Neural crest cell (in vitro differentiated cells): ENCODE data around the gene SLU7. TPM values are rescaled to one million over a fixed set of nuclear protein-coding genes. Genes with fewer than 3 reads are reported as not detected.

Experiments used
- DNase-seq: peaks from one replicate; pipeline ENCODE4 v3.0.0; 2021; ENCODE audit warnings: low read depth, mixed read lengths, low spot score
- H3K27ac Mint-ChIP-seq: one replicate; pipeline ENCODE4 v1.8.0; 2021; ENCODE audit warnings: mild to moderate bottlenecking, mixed read lengths; ENCODE audit not compliant: unreplicated experiment
- H3K27me3 Mint-ChIP-seq: 2 replicates; pipeline ENCODE4 v1.8.0; 2021; ENCODE audit warnings: low read depth, mild to moderate bottlenecking, mixed read lengths
- H3K36me3 Mint-ChIP-seq: 2 replicates; pipeline ENCODE4 v1.8.0; 2021; ENCODE audit warnings: low read depth, mild to moderate bottlenecking, mixed read lengths
- H3K4me1 Mint-ChIP-seq: 2 replicates; pipeline ENCODE4 v1.8.0; 2021; ENCODE audit warnings: mixed read lengths
- H3K4me3 Mint-ChIP-seq: one replicate; pipeline ENCODE4 v1.8.0; 2021; ENCODE audit warnings: mild to moderate bottlenecking, mixed read lengths
- H3K9me3 Mint-ChIP-seq: 2 replicates; pipeline ENCODE4 v1.8.0; 2021; ENCODE audit warnings: mixed read lengths
- total RNA-seq: library from RNA; stranded (reverse); gene quantifications from 2 replicates; pipeline ENCODE4 v1.2.1, GENCODE V29; 2021
- TF ChIP-seq, protein P1 (sequence below): fragments of 200-600 bp; sonication (generic); conservative IDR thresholded peaks from 2 replicates; pipeline ENCODE4 v1.5.0; 2021; ENCODE audit warnings: antibody characterized with exemption, mild to moderate bottlenecking

The SLU7 gene
- total RNA-seq, 1 donor from 2014 or later: 26.2 TPM

GRCh38 chr5:160377651-160378050 is 41.2 kb downstream of the SLU7 start:
- TF ChIP-seq, protein P1, sequence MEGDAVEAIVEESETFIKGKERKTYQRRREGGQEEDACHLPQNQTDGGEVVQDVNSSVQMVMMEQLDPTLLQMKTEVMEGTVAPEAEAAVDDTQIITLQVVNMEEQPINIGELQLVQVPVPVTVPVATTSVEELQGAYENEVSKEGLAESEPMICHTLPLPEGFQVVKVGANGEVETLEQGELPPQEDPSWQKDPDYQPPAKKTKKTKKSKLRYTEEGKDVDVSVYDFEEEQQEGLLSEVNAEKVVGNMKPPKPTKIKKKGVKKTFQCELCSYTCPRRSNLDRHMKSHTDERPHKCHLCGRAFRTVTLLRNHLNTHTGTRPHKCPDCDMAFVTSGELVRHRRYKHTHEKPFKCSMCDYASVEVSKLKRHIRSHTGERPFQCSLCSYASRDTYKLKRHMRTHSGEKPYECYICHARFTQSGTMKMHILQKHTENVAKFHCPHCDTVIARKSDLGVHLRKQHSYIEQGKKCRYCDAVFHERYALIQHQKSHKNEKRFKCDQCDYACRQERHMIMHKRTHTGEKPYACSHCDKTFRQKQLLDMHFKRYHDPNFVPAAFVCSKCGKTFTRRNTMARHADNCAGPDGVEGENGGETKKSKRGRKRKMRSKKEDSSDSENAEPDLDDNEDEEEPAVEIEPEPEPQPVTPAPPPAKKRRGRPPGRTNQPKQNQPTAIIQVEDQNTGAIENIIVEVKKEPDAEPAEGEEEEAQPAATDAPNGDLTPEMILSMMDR: no peak
- peaks cover 22% of the 10 kb centered on the region for H3K27me3 Mint-ChIP-seq
- DNase-seq: no peak
- no peaks in the 10 kb centered on the region for H3K9me3 Mint-ChIP-seq
- H3K4me1 Mint-ChIP-seq: peaks cover under 1% of the 10 kb centered on the region
- H3K4me3 Mint-ChIP-seq: no peak overlapping the region
- H3K36me3 Mint-ChIP-seq: no peaks in the 10 kb centered on the region
- no peak overlapping the region for H3K27ac Mint-ChIP-seq

- no peak overlapping the region for H3K4me3 Mint-ChIP-seq
- no peak for DNase-seq
- H3K27me3 Mint-ChIP-seq: peaks cover 34% of the 10 kb centered on the region
- no peak overlapping the region for H3K27ac Mint-ChIP-seq
- no peaks in the 10 kb centered on the region for H3K36me3 Mint-ChIP-seq
- TF ChIP-seq, protein P1: no peak
- no peaks in the 10 kb centered on the region for H3K4me1 Mint-ChIP-seq
- H3K9me3 Mint-ChIP-seq: no peaks in the 10 kb centered on the region
These were observed 42.5 kb downstream of the SLU7 start for GRCh38 chr5:160376416-160376815.

DNA sequence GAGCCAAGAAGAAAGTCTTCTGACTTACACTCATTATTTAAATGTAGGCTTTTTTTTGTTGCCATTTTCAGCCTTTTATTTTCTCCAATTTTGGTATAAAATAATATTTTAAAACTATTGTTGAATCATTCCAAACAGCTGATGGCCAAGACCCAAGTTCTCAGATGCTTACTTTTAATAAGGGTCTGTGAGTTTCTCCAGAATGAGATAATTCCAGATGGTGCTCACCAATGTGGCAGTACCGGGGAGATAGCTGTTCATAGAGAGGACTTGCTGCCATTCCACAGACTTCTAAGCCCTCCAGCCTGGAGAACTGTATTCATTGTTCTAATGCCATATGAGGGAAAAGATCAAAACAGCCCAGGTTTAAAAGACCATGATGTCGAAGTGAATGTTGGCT is 43.2 kb downstream of the SLU7 start:
- no peak for DNase-seq
- H3K36me3 Mint-ChIP-seq: no peaks in the 10 kb centered on the region
- no peak overlapping the region for H3K4me3 Mint-ChIP-seq
- peaks cover 5% of the 10 kb centered on the region for H3K4me1 Mint-ChIP-seq
- peaks cover 41% of the 10 kb centered on the region for H3K27me3 Mint-ChIP-seq
- no peaks in the 10 kb centered on the region for H3K9me3 Mint-ChIP-seq
- H3K27ac Mint-ChIP-seq: no peak overlapping the region
- TF ChIP-seq, protein P1: no peak

GRCh38 chr5:160375166-160375565 is 43.7 kb downstream of the SLU7 start:
- H3K27me3 Mint-ChIP-seq: peaks cover 47% of the 10 kb centered on the region
- no peak overlapping the region for H3K4me3 Mint-ChIP-seq
- H3K27ac Mint-ChIP-seq: no peak overlapping the region
- peaks cover 8% of the 10 kb centered on the region for H3K4me1 Mint-ChIP-seq
- H3K9me3 Mint-ChIP-seq: no peaks in the 10 kb centered on the region
- no peaks in the 10 kb centered on the region for H3K36me3 Mint-ChIP-seq
- TF ChIP-seq, protein P1: no peak
- DNase-seq: no peak

DNA sequence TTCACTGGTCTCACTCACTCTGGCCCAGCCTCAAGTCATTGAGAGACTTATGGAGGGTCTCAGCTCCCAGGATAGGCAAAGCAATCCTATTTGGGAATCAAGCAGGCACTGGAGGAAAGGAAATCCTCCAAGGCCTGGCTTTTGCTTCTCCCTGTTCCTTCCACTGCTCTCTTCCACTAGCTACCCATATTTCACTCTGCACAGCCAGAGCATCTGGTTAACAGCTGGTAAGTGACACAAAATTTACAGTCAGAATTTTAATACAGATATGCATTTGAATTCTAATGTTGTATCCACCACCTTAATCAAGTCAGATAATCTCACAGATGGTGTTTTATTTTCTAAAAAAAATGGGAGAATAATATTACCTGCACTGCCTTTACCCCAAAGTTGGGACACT is 47.6 kb downstream of the SLU7 start:
- H3K36me3 Mint-ChIP-seq: no peaks in the 10 kb centered on the region
- H3K4me1 Mint-ChIP-seq: peaks cover 14% of the 10 kb centered on the region
- H3K27me3 Mint-ChIP-seq: peaks cover 70% of the 10 kb centered on the region
- no peak for DNase-seq
- no peaks in the 10 kb centered on the region for H3K9me3 Mint-ChIP-seq
- H3K27ac Mint-ChIP-seq: no peak overlapping the region
- TF ChIP-seq, protein P1: no peak
- H3K4me3 Mint-ChIP-seq: peak overlapping the region; percentile 73

- no peak for DNase-seq
- Mint-ChIP-seq H3K27ac (no peak overlapping the region), H3K9me3 (no peaks in the 10 kb centered on the region), H3K27me3 (peaks cover 70% of the 10 kb centered on the region), H3K36me3 (no peaks in the 10 kb centered on the region), H3K4me1 (peaks cover 14% of the 10 kb centered on the region), H3K4me3 (peak overlapping the region; percentile 73)
- TF ChIP-seq, protein P1: no peak
These were observed 48.2 kb downstream of the SLU7 start for GRCh38 chr5:160370713-160371034.
